HEK293T (cell line): ENCODE measurements around the gene ATP11A.

Source experiments
- BHLHE40 ChIP-seq: fragments of 450-650 bp; IDR thresholded peaks from 2 replicates; pipeline ENCODE4 v1.6.1; 2016; ENCODE audit warnings: mild to moderate bottlenecking, moderate library complexity, borderline replicate concordance
- ELF4 ChIP-seq: fragments of 450-650 bp; IDR thresholded peaks from 2 replicates; pipeline ENCODE4 v1.6.1; 2017; ENCODE audit warnings: antibody characterized with exemption
- FOXA1 ChIP-seq: fragments of 450-650 bp; IDR thresholded peaks from 2 replicates; pipeline ENCODE4 v1.6.1; 2016; ENCODE audit warnings: mild to moderate bottlenecking
- FOXK2 ChIP-seq: fragments of 450-650 bp; IDR thresholded peaks from 2 replicates; pipeline ENCODE4 v1.6.1; 2016; ENCODE audit warnings: mild to moderate bottlenecking
- FOXM1 ChIP-seq: fragments of 450-650 bp; IDR thresholded peaks from 2 replicates; pipeline ENCODE4 v1.6.1; 2017; ENCODE audit warnings: mild to moderate bottlenecking, borderline replicate concordance
- HDGF ChIP-seq: fragments of 450-650 bp; IDR thresholded peaks from 2 replicates; pipeline ENCODE4 v1.6.1; 2017; ENCODE audit warnings: antibody characterized with exemption, borderline replicate concordance
- SUZ12 ChIP-seq: fragments of 450-650 bp; IDR thresholded peaks from 2 replicates; pipeline ENCODE4 v1.6.1; 2016; ENCODE audit warnings: mild to moderate bottlenecking
- TF ChIP-seq, protein P1 (sequence below): fragments of 450-650 bp; IDR thresholded peaks from 2 replicates; pipeline ENCODE4 v1.6.1; 2016

DNA sequence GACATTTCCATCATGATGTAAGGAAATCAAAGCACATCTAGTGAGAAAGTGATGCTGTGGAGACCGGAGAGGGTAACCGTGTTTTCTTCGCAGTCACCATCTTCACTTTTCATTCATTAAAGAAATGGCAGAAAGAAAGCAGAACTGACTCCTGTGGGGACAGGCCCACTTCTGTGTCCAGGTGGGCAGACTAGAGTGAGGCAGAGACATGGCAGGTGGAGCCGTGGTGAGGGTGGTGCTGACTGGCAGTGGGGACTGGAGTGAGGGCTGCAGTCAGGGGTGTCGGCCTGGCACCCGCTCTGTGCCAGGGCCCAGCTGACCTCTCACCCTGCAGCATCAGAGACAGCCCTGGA, 207.7 kb downstream of the ATP11A start:
- TF ChIP-seq HDGF: no peak
- TF ChIP-seq SUZ12: no peak
- no peak for TF ChIP-seq FOXM1
- TF ChIP-seq FOXK2: no peak
- no peak for TF ChIP-seq BHLHE40
- TF ChIP-seq FOXA1: no peak
- no peak for TF ChIP-seq ELF4
- TF ChIP-seq, protein P1, sequence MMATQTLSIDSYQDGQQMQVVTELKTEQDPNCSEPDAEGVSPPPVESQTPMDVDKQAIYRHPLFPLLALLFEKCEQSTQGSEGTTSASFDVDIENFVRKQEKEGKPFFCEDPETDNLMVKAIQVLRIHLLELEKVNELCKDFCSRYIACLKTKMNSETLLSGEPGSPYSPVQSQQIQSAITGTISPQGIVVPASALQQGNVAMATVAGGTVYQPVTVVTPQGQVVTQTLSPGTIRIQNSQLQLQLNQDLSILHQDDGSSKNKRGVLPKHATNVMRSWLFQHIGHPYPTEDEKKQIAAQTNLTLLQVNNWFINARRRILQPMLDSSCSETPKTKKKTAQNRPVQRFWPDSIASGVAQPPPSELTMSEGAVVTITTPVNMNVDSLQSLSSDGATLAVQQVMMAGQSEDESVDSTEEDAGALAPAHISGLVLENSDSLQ: no peak
